Skeletal muscle satellite cell (primary cell): ENCODE measurements around the gene CAPN7.

Experiments used
- H3K27me3 ChIP-seq: 2 replicates; pipeline ENCODE4 v1.7.0; 2013; ENCODE audit warnings: low read length; ENCODE audit not compliant: control insufficient read depth, insufficient read depth
- H3K36me3 ChIP-seq: 2 replicates; pipeline ENCODE4 v1.7.0; 2013; ENCODE audit warnings: mild to moderate bottlenecking, control low read depth, low read length; ENCODE audit not compliant: insufficient read depth
- H3K4me1 ChIP-seq: 2 replicates; pipeline ENCODE4 v1.7.0; 2013; ENCODE audit warnings: low read length; ENCODE audit not compliant: control insufficient read depth, insufficient read depth
- H3K4me2 ChIP-seq: 2 replicates; pipeline ENCODE4 v1.7.0; 2013; ENCODE audit warnings: mild to moderate bottlenecking, low read length
- H3K4me3 ChIP-seq: 2 replicates; pipeline ENCODE4 v1.7.0; 2013; ENCODE audit warnings: low read length
- H3K9ac ChIP-seq: 2 replicates; pipeline ENCODE4 v1.7.0; 2013; ENCODE audit warnings: mild to moderate bottlenecking, low read depth, low read length, moderate library complexity
- H3K9me3 ChIP-seq: replicated peaks from 2 replicates; pipeline ENCODE4 v1.7.0; 2013; ENCODE audit warnings: mild to moderate bottlenecking, control low read depth, low read length

CAPN7 gene

GRCh38 chr3:15256861-15257341 lies 50.9 kb downstream of the CAPN7 start:
- H3K36me3 ChIP-seq = peaks cover 81% of the 10 kb centered on the region

GRCh38 chr3:15258720-15259119 lies 52.7 kb downstream of the CAPN7 start:
- H3K9ac ChIP-seq = no peak overlapping the region
- no peaks in the 10 kb centered on the region for H3K4me1 ChIP-seq
- no peaks in the 10 kb centered on the region for H3K27me3 ChIP-seq
- H3K4me3 ChIP-seq = no peak overlapping the region
- no peak overlapping the region for H3K4me2 ChIP-seq
- no peaks in the 10 kb centered on the region for H3K9me3 ChIP-seq
- peaks cover 65% of the 10 kb centered on the region for H3K36me3 ChIP-seq

More at GRCh38 chr3:15256861-15257341, 50.9 kb downstream of the CAPN7 start:
- H3K4me1 ChIP-seq = no peaks in the 10 kb centered on the region
- H3K4me2 ChIP-seq = no peak overlapping the region
- no peak overlapping the region for H3K4me3 ChIP-seq
- H3K9ac ChIP-seq = no peak overlapping the region
- H3K9me3 ChIP-seq = no peaks in the 10 kb centered on the region
- no peaks in the 10 kb centered on the region for H3K27me3 ChIP-seq

- no peak overlapping the region for H3K9ac ChIP-seq
- no peaks in the 10 kb centered on the region for H3K4me1 ChIP-seq
- no peak overlapping the region for H3K4me2 ChIP-seq
- H3K27me3 ChIP-seq = no peaks in the 10 kb centered on the region
- H3K36me3 ChIP-seq = peaks cover 51% of the 10 kb centered on the region
- no peaks in the 10 kb centered on the region for H3K9me3 ChIP-seq
- H3K4me3 ChIP-seq = no peak overlapping the region
Observed at GRCh38 chr3:15260531-15260930, 54.5 kb downstream of the CAPN7 start.

- Histone ChIP-seq H3K9me3 (no peaks in the 10 kb centered on the region), H3K4me2 (no peak overlapping the region), H3K4me3 (no peak overlapping the region), H3K9ac (no peak overlapping the region), H3K27me3 (no peaks in the 10 kb centered on the region), H3K36me3 (peaks cover 44% of the 10 kb centered on the region), H3K4me1 (no peaks in the 10 kb centered on the region)
Observed at GRCh38 chr3:15261274-15261673, 55.2 kb downstream of the CAPN7 start.

DNA sequence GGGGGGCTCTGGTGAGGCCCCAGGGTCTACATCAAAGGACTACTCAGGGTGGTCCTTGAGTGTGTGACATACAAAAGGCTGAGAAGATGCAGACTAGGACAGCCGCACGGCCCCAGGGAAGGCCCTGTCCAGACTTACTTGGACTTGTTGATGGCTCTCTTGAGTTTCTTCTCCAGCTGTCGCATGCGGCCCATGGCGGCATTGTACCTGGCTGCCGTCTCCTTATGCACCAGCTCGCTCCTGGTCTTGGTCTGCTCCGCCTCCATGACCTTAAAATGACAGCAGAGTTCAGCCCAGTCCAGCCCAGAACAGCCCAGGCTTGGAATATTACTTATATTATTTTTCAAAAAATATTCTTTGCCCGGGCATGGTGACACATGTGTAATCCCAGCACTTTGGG lies 56.0 kb downstream of the CAPN7 start:
- Histone ChIP-seq H3K9me3 (no peaks in the 10 kb centered on the region), H3K36me3 (peaks cover 36% of the 10 kb centered on the region), H3K4me3 (no peak overlapping the region), H3K9ac (no peak overlapping the region), H3K4me2 (no peak overlapping the region), H3K4me1 (no peaks in the 10 kb centered on the region), H3K27me3 (no peaks in the 10 kb centered on the region)

DNA sequence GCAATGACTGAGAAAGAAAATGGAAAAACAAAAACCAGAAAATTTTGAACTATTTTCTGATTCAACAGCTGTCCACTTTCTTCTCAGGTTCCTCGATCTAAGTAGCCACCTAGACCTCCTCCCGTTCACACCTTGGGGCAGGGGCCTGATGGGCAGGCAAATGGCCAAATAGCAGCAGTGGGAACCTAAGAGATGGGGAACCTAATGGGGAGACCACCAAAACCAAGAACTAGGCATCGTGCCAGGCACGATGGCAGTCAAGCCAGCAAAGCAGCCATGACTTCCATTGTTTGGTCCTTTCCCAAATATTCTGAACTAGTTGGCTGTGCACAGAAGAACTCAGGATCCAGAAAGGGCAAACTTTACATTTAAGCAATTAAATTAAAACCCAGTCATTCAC lies 57.1 kb downstream of the CAPN7 start:
- Histone ChIP-seq H3K9me3 (no peaks in the 10 kb centered on the region), H3K4me2 (no peak overlapping the region), H3K9ac (no peak overlapping the region), H3K4me3 (no peak overlapping the region), H3K27me3 (no peaks in the 10 kb centered on the region), H3K4me1 (no peaks in the 10 kb centered on the region), H3K36me3 (peaks cover 26% of the 10 kb centered on the region)

DNA sequence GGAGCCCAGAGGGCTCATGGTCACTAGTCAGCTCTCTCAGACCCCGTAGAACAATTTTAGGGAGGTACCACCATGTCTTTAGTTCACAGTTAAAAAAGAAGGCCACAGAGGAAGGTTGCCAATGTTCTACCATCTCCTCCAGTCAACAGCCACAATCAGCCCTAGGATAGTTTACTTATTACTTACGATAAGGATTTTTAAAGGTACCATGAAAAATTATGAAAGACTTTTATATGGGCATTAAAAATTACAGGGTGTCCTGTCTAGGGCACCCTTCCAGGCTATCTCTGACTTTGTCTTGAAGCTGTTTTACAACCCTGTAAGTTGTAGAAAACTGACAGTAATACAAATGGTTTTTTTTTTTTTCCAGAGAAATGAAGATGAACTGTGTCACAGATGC lies 57.9 kb downstream of the CAPN7 start:
- no peak overlapping the region for H3K9ac ChIP-seq
- no peak overlapping the region for H3K4me2 ChIP-seq
- H3K36me3 ChIP-seq = peaks cover 18% of the 10 kb centered on the region
- no peaks in the 10 kb centered on the region for H3K9me3 ChIP-seq
- no peaks in the 10 kb centered on the region for H3K27me3 ChIP-seq
- no peaks in the 10 kb centered on the region for H3K4me1 ChIP-seq
- no peak overlapping the region for H3K4me3 ChIP-seq

GRCh38 chr3:15264486-15264885 lies 58.4 kb downstream of the CAPN7 start:
- no peak overlapping the region for H3K4me2 ChIP-seq
- no peak overlapping the region for H3K4me3 ChIP-seq
- peaks cover 12% of the 10 kb centered on the region for H3K36me3 ChIP-seq
- no peaks in the 10 kb centered on the region for H3K27me3 ChIP-seq
- no peaks in the 10 kb centered on the region for H3K9me3 ChIP-seq
- H3K4me1 ChIP-seq = peaks cover 5% of the 10 kb centered on the region
- no peak overlapping the region for H3K9ac ChIP-seq

DNA sequence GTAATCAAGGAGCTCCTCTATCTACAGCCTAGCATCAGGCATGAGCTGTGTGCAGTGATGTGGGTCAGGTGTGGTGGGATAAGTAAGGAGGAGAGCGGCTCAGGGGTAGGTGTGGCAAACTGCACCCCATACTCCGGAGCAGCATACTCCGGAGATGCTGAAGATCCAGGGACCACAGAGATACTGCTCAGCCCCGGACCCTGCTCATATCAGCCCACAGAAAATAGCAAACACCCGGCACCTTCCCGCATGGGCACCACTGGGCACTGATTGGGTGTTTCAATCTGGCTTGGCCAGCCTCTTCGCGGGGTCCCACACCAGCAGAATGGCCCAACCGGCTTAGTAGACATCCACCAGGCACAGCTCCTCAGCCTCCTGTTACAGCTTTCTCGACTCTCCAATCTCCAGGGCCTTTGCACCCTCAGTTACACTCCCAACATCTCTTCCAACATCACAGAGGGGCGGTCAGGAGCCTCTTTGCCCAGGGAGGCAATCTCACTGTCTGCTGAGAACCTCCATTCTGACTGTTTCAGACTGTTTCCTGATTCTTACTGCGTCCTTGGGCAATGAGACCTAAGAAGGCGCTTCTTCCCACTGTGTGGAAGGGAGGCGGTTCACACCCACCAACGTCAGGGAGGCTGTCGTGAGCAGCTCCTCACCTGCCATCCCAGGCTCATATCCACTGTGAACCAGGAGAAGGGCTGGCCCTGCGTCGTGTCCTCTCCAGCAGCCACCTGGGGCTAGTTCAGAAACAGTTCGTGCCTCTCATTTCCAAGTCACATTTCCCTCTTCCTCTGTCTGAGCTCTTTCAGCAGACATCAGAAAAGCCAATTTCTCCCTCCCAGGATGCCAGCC lies 59.8 kb downstream of the CAPN7 start:
- Histone ChIP-seq H3K9me3 (no peaks in the 10 kb centered on the region), H3K4me3 (no peak overlapping the region), H3K27me3 (no peaks in the 10 kb centered on the region), H3K4me2 (no peak overlapping the region), H3K36me3 (peaks cover 8% of the 10 kb centered on the region), H3K4me1 (peaks cover 16% of the 10 kb centered on the region), H3K9ac (no peak overlapping the region)

GRCh38 chr3:15266510-15267376 lies 60.7 kb downstream of the CAPN7 start:
- peaks cover 3% of the 10 kb centered on the region for H3K36me3 ChIP-seq
- H3K4me2 ChIP-seq = no peak overlapping the region
- H3K9ac ChIP-seq = no peak overlapping the region
- no peaks in the 10 kb centered on the region for H3K27me3 ChIP-seq
- H3K4me3 ChIP-seq = no peak overlapping the region
- no peaks in the 10 kb centered on the region for H3K9me3 ChIP-seq
- H3K4me1 ChIP-seq = peaks cover 16% of the 10 kb centered on the region

DNA sequence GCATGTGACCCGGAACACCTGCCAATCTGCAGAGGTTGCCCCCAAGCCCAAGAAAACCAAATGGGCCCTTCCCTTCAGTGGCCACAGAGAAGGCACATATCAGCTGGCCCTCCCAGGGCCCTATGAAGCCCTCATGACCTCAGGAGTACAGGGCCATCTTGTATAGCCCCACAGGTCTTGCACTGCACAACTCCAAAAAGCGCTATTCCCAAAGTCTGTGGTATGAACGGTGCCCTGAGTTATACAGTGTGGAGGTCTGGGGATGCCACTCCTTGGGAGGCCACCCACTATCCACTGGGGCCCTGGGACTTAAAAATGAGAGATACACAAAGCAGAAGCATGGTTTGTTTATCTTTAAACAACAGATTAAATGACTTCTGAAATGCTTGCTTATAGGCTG lies 61.5 kb downstream of the CAPN7 start:
- Histone ChIP-seq H3K4me2 (no peak overlapping the region), H3K4me3 (no peak overlapping the region), H3K36me3 (no peaks in the 10 kb centered on the region), H3K9ac (no peak overlapping the region), H3K9me3 (no peaks in the 10 kb centered on the region), H3K27me3 (no peaks in the 10 kb centered on the region), H3K4me1 (peaks cover 16% of the 10 kb centered on the region)
